GM12875 (cell line): Measurements from ENCODE around the gene OGN.

Experiments
- H3K4me3 ChIP-seq: one replicate; pipeline ENCODE4 v1.5.1; 2011; ENCODE audit warnings: low read depth, low read length, control low read depth
- TF ChIP-seq, protein P1 (sequence below): IDR thresholded peaks from 2 replicates; pipeline ENCODE4 v1.5.1; 2011; ENCODE audit warnings: low read depth, mild to moderate bottlenecking, control low read depth, inconsistent platforms, low read length, moderate library complexity, borderline replicate concordance; ENCODE audit not compliant: insufficient read depth

OGN gene

DNA sequence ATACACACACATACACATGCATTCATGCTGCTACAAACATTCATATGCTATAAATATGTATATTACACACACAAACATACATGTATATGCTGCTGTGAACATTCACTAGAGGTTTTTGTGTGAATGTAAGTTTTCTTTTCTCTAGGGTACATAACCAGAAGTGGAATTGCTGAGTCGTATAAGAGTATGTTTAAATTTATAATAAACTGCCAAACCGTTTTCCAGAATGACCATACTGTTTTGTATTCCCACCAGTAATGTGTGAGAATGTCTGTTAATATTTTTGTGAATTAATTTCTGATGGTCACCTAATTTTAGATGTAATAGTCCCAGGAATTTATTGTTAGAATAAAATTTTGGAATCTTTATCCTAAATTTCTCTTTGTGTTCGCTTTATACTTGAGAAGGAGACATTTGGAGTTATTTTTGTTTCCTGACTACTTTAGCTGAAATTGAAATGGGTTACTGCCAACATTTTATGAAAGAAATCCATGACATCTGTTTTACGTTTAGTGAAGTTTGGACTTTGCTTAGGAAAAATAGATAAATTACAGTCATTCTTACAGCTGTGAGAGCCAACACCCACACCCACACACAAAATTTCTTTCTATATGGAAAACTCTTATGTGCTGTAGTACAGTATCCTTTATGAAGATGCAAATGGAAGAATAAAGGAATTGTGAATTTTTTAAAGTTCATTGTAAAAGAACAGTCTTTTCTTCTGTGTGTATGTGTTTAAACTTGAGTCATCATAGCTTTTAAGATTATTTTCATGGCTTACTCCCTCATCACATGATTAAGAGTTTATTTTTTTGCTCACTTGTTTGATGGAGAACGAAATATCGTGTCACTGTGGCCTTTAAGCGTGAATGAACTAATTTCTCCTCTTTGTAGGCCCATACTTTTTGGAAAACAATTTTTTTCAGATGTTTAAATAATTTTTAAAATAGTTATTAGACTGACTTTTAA lies 54.3 kb downstream of the OGN start:
- TF ChIP-seq, protein P1, sequence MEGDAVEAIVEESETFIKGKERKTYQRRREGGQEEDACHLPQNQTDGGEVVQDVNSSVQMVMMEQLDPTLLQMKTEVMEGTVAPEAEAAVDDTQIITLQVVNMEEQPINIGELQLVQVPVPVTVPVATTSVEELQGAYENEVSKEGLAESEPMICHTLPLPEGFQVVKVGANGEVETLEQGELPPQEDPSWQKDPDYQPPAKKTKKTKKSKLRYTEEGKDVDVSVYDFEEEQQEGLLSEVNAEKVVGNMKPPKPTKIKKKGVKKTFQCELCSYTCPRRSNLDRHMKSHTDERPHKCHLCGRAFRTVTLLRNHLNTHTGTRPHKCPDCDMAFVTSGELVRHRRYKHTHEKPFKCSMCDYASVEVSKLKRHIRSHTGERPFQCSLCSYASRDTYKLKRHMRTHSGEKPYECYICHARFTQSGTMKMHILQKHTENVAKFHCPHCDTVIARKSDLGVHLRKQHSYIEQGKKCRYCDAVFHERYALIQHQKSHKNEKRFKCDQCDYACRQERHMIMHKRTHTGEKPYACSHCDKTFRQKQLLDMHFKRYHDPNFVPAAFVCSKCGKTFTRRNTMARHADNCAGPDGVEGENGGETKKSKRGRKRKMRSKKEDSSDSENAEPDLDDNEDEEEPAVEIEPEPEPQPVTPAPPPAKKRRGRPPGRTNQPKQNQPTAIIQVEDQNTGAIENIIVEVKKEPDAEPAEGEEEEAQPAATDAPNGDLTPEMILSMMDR, result no peak
- H3K4me3 ChIP-seq, result no peak overlapping the region

DNA sequence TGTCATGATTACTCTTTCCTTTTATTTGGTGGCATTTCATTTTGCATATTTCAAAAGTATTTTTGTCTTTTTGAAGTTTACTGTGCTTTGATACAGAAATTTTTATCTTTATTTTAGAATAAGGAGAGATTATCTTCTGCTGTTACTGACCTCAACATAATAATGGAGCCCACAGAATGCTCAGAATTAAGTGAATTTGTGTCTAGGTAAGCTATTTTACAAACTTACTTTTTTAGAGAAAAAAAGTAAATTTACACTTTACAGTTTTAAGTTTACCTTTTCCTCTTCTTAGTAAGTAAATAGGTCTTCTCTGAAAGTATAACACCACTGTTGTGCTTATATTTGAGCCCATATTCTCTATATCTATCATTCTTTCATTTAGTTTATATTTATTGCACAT lies 58.8 kb downstream of the OGN start:
- TF ChIP-seq, protein P1, result no peak
- H3K4me3 ChIP-seq, result no peak overlapping the region

DNA sequence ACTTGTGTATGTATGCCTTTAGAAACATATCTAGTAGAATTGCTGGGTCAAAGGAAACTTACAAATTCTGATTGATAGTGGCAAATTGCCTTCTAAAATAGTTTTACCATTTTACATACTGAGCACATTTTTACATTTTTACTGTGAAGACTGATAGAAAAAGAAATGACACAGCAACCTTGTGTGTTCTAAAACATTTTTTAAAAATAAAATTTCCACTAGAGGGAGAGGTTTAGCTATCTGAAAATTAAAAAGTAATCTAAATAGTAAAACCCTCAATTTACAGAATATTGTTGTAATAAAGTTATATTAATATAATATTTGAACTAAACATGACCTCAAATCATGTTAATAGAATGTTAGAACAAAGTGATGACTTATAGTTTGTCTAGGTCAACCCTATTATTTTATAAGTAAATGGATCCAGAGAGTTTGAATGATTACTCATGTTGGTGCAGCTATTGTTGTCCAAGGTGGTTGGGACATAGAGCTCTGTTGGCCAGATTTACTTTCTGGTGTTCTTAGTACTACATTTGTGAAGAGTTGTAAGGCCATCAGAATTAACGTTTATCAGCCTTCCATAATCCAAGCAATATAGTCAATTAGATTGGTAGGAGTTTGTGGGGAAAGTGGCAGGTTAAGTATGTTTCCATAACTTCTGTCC lies 61.4 kb downstream of the OGN start:
- TF ChIP-seq, protein P1, result no peak
- H3K4me3 ChIP-seq, result no peak overlapping the region

DNA sequence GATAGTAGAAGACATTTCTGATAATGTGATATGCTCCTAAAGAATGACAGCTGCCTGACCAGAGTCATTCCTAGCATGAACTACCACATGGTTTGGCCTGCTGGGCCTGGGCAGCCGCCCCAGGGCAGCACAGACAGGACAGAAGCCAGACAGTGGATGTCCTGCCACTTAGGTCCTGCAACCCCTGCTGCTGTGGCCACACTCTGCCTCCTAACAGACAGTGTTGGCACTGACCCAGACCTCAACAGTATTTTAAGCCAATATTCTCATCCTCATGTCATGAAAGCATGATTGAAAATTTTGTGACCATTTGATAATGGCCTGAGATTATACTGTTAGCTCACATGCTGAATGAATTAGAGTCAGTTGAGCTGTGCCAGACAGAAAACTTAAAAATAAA lies 62.8 kb downstream of the OGN start:
- TF ChIP-seq, protein P1, result no peak
- H3K4me3 ChIP-seq, result no peak overlapping the region

DNA sequence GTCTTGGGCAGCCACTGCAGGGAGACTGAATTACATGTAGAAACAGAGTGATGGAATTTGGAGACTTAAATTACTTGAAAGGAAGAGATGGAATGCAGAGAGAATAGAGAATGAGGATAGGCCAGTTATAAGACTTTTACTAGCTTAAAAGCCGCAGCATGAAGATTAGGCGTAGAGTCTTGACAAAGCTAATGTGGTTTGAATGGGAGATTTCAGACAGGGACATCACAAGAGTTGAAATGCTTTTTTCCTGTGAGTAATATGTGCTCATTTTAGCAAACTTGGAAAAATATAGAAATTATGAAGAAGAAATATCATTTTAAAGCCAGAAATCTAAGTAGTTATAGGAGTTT lies 71.1 kb downstream of the OGN start:
- no peak overlapping the region for H3K4me3 ChIP-seq
- TF ChIP-seq, protein P1, result no peak
